Fibroblast of skin of back (primary cell): Measurements from ENCODE around the gene PKDREJ.

Source experiments
- DNase-seq: peaks from one replicate; pipeline ENCODE4 v3.0.0-alpha.2; 2013

Gene PKDREJ

DNA sequence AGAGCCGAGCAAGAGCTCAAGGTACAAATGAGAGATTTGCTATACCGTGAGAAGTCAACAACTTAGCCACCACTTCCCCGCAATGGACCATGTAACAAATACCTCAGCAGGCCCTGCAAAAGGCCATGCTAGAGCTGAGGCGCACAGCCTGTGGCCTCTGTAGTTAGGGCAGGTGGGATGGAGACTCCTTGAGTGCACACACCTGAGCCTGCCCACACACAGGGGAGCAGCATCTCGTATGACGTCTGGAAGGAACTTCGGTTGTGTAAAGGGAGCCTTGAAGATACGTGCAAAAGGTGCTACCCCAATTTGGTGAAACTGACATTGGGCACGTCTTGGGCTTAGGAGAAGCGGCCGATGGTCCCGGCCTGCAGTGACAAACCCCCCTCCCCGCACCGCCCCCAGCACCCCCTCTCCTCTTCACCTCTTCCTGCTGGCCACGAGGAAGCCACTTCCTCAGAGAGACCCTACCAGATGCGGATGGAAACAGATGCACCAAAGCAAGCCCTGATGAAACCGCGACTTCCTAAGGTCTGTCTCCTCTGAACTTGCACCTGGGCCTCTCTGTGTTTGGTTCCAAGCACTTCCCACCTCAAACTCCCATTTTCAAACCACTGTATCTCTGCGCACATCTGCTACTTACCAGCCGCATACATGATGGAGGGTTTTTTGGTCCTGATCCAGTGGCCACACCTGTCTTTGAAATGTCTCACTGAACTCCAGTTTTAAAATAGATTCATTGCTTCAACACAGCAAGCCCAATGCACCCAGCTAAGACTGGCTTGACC is 23.7 kb downstream of the PKDREJ start:
- DNase-seq: no peak

DNA sequence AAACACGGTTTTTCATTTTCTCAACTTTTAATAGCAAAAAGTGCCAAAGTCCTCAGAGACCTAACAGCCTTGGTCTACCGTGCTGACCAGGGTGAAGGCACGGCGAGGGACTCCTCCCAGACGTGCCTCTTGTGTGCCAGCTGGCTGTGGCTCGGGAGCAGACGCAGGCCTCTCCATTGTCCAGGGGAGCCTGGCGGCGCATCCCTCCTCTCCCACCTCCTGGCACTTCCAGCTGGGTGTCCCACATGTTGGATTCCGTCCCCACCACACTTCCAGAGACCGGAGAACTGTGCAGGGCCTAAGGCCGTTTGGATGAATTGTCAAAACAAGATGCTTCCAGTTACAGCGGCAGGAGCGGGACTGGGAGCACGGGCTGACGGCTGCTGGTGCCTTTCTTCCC is 24.6 kb downstream of the PKDREJ start:
- no peak for DNase-seq

DNA sequence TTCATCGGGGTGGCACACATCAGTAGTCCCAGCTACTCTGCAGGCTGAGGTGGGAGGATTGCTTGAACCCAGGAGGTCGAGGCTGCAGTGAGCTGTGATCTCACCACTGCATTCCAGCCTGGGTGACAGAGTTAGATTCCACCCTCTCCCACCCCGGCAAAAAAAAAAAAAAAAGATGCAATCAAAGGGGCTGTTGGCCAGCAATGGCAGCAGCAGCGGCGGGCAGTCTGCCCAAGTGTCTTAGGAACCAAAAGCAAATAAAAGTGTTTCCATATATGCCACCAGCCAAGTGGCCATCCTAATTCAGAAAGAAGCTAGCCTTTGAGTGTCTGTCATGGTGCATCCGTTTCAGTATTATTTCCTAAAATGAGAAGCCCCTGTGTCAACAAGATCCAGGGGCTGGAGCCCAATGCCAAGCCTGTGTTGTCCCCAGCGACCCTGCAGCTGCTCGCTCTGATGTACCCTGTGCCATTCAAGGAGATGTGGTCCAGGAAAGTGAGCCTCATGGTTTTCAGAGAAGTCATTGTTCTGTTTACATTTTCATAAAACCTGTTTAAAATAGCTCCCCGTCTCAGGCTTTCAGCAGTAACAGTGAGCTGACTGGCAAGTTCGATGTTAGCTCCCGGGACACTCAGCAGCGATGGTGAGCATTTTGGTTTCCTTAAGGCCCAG is 25.6 kb downstream of the PKDREJ start:
- DNase-seq: no peak

DNA sequence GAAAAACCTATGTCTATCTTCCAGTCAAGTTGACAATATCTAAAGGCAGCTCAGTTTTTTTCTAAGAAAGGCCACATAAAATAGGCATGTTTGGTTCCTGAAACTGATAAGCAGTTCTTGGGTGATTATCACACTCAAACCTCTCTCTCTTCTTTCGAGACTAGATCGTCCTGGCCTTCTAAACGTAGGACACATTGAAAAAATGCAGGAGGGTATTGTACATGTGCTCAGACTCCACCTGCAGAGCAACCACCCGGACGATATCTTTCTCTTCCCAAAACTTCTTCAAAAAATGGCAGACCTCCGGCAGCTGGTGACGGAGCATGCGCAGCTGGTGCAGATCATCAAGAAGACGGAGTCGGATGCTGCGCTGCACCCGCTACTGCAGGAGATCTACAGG is 28.2 kb downstream of the PKDREJ start:
- no peak for DNase-seq

DNA sequence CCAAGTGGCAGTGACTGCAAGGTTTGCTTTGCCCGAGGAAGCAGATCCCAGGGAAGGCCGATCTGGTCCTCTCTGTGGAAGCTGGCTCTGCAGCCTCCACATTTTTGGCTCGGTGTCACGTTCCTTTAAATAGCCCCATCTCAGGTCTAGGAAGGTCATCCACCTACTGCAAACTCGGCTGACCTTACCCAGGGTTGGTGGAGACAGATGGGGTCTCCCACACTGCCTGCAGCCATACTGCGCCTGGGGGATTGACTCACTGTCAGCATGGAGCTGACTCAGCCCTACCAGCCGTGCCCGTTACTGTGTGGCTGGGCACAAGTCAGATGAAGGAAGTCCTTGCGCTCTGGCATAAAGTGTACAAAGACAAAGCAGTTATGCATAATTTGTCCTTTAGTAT is 29.9 kb downstream of the PKDREJ start:
- DNase-seq: peak; percentile 65

DNA sequence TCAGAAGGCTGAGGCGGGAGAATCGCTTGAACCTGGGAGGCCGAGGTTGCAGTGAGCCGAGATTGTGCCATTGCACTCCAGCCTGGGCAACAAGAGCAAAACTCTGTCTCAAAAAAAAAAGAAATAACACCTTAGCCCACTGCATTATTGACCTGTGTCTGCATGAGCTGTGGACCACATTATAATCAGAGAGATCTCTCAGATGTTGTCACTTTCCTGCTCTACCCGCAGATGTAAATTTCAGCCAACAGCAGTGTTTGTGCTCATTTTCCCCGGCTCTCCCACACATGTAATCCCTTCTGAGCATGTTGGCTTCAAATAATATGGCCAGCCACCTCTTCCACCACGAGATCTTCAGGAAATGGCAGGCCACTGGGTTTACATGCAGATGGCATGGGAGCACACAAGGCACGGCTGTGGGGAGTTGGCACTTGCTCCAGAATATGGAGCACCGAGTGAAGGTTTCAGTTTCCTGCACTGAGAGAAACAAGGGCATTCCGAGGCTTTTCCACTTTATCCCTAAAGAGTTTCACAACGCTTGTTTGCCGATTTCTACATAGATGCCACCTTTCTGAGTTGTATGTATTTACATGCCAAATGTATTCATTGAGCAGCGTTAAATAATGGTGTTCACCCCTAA is 32.8 kb downstream of the PKDREJ start:
- DNase-seq: no peak

DNA sequence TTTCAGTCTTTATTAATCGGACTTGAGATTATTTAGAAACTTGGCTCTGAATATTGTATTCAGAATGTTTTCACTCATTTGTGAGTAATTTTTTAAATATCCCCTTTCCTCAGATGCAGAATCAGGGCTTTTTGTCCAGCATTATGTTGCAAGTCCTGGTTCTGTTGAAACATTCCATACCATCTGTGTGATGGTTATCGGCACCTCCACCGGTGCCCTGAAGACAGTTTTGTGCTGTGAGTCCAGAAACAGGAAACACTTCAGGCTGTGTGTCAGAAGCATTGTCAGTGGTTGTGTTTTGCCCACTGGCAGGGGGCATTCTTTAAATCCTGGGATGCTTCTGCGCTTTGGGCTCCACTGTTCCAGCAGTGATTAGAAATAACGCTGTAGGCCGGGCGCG is 33.4 kb downstream of the PKDREJ start:
- no peak for DNase-seq

DNA sequence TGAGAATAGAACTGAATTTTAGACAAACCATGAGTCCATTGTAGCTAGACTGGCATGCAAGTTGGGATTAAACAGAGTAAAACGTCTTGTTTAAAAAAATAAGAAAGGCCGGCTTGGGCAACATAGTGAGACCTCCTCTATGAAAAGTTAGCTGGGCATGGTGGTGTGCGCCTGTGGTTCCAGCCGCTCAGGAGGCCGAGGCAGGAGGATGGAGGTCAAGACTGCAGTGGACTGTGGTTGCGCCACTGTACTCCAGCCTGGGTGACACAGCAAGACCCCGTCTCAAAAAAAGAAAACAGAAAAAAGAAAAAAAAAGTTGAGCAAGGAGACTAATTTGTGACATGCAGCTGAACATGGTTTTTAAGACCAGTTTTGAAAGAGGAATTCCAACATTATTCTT is 36.6 kb downstream of the PKDREJ start:
- DNase-seq: no peak

DNA sequence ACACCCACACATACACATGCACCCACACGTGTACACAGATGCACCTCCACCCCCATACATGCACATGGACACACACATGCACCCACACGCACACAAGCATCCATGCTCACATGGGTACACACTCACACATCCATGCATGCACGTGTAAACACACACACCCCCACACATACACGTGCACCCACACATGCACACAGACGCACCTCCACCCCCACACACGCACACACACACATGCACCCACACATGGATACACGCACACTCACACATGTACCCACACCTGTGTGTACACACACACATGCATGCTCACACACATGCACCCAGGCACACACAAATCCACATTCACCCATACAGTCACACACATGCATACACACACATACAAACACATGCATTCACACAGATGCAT is 37.5 kb downstream of the PKDREJ start:
- no peak for DNase-seq

DNA sequence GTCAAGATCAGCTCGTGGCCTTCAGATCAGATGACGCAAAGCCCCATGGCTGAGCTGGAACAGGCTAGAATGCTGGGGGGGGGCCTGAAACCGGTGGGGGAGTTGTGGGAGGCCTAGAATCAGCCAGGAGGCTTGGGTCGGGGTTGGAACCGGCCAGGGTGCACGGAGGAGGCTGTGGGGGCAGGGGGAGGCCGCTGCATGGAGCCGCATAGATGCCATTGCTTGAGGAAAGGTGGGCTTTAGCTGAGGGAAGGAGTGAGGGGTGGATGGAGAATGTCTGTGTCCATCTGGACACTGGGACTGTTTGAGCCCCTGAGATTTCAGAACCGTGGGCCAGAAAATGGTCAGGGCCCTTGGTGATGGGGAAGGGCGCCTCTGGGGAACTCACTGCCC is 38.2 kb downstream of the PKDREJ start:
- DNase-seq: no peak

DNA sequence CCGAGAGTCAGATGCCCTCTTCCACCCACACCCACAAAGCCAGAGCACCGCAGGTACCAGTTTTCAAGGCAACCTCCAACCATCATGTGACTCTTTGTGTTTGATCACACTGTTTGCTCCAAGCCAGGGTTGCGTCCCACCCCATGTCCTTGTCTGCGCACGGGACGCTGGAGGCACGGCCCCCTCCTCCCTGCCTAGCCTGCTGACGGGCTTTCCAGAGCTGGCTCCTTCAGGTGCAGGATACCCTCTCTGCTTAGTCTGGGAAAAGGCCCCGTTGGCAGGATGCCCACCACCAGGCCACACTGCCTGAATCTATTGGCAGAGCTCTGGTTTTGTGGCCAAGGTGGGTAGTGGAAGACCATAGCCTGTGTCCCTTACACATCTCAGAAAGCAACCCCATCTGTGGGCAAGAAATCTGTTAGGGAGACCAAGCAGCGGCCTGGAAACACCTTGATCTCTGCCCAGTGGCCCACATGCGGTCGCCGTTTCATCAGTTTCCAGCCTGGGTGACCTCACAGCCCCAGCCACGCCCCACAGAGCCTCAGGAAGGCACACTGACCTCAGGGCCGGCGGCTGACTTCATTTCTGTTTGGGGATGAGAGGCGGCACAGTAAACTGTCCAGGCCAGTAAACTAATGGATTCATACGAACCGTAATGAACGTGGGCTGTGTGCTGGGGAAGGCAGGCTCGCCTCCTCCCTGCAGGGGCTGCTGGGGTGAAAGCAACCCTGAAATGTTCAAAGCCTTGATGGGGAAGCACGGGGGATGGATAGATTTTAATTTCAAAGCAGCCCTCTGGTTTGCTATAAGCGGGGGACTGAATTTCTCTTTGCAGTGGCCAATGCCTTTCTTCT is 38.9 kb downstream of the PKDREJ start:
- DNase-seq: no peak

DNA sequence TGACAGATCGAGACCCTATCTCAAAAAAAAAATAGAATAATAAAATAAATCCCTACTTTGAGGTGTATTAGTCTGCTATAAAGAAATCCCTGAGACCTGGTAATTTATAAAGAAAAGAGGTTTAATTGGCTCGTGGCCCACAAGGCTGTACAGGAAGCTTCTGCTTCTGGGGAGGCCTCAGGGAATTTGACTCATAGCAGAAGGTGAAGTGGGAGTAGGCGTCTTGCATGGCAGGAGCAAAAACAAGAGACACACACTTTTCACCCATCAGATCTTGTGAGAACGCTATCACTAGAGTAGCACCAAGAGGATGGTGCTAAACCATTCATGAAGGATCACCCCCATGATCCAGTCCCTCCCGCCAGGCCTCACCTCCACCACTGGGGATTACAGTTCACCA is 42.2 kb downstream of the PKDREJ start:
- DNase-seq: no peak

DNA sequence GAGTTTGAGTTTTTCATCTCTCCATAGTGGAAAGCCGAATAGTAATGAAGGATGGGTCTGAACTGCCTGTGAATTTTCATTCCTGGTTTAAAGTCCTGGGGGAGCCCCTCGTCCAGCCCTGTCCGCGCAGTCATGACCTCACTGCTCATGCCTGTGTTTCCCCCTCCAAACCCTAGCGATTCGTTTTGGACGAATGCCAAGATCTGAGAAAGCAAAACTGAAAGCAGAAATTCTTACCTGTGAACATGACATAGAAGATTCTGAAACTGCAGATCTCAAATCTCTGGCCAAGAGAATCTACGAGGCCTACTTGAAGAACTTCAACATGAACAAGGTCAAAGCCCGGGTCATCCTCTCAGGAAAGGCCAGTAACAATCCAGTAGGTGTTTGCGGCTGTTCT is 43.5 kb downstream of the PKDREJ start:
- DNase-seq: no peak

DNA sequence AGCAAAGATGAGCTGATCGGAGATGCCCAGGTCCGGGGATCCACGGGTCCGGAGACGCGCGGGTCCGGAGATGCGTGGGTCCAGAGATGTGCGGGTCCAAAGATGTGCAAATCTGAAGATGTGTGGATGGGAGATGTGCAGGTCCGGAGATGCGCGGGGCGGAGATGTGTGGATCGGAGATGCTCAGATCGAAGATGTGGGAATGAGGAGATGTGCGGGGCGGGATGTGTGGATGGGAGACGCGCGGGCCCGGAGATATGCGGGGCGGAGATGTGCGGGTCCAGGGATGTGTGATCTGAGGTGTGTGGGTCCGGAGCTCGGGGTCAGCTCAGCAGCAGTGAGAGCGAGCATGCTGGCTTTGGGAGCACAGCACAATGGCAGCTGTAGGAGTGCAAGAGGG is 48.5 kb downstream of the PKDREJ start:
- DNase-seq: no peak

DNA sequence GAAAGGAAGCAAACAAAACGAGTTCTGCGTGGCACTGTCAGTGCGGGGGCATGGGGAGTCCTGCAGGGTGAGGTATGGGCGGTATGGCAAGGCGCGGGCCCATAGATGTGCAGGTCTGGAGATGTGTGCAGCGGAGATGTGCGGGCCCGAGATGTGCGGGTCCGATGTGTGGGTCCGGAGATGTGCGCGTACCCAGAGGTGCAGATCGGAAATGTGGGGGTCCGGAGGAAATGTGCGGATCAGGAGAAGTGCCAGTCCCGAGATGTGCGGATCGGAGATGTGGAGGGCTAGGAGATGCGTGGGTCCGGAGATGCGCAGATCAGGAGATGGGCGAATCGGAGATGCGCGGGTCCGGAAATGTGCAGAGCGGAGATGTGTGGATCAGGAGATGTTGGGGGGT is 49.0 kb downstream of the PKDREJ start:
- no peak for DNase-seq

DNA sequence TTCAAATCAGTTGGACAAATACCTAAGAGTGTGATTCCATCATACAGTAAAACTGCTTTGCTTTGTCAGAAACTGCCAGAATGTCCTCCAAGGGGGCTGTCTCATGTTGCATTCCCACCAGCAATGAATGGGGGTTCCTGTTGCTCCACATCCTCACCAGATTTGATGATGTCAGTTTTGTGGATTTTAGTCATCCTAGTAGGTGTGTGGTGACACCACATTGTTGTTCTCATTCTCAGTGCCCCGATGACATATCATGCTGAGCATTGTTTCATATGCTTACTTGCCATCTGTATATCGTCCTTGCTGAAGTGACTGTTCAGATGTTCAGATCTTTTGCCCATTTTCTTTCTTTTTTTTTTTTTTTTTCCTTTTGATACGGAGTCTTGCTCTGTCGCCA is 50.1 kb downstream of the PKDREJ start:
- DNase-seq: peak; percentile 6

DNA sequence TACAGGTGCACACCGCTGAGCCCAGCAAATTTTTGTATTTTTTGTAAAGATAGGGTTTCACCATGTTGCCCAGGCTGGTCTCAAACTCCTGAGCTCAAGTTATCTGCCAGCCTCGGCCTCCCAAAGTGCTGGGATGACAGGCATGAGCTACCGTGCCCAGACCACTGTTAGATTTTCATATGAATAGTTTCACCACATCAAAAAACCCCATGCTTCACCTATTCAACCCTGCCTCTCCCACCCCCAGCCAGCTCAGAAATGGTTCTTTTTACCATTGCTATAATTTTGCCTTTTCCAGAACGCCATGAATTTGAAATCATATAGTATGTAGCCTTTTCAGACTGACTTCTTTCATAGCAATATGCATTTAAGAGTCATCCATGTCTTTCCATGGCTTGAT is 50.9 kb downstream of the PKDREJ start:
- no peak for DNase-seq

DNA sequence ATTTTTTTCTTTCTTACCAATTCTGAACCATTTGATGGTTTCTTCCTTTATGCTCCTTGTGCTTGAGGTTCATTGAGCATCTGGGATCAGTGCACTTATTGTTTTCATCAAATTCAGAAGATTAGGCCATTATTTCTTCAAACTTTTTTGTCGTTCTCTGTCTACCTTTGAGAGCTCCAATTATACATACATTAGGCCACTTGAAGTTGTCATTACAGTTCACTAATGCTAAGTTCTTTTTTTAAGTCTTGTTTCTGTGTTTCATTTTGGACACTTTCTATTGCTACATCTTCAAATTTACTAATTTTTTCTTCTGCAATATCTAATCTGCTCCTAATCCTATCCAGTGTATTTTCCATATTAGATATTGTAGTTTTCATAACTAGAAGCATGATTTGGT is 53.9 kb downstream of the PKDREJ start:
- no peak for DNase-seq
